Measurements from ENCODE around the gene VWA3A.
"Not testable (repeated sequence)": the region's sequence is repeated elsewhere in the genome, so short reads cannot be mapped to it uniquely, and the experiment has no call there.

The VWA3A gene

GRCh38 chr16:22183901-22184614 lies 91.7 kb downstream of the VWA3A start:
- no peak for DNase-seq (ENCODE audit: low read depth in 2 of 2)

DNA sequence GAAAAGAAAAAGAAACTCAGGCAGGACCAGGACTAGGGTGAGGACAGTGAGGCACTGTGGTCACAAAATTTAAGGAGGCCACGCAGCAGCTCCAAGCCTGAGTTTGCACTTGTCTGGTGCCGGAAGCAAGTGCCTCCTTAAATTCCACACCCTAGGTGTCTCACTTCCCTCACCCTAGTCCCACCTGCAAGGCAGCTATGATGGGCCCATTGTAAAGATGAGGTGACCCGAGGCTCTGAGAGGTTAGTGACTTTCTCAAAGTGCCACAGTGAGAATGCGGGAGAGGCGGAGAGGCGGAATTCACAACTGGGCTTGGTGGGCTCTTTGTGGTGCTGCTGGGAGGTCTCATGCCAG lies 92.3 kb downstream of the VWA3A start:
- no peak for DNase-seq (ENCODE audit: low read depth in 2 of 2)

- no peak for DNase-seq (ENCODE audit: low read depth in 2 of 2)
Observed at GRCh38 chr16:22186517-22186916, 94.2 kb downstream of the VWA3A start.

DNA sequence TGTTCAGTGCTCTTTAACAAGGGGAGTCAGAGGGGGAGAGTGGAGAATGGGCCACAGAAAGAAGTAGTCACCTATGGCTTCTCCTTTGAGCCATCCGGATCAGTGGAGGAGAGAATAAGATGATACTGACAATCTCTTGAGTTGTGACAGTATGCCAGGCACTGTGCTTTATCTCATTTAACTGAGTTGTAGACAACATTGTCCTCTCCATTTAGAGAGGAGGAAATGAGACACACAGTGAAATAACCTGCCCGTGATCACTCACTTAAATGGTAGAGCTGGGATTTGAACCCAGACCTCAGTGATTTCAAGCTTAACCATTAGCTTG lies 95.9 kb downstream of the VWA3A start:
- DNase-seq (ENCODE audit: low read depth in 2 of 2): no peak

- DNase-seq (ENCODE audit: low read depth in 2 of 2): peak in 1 of 2 donors; percentile 32
Observed at GRCh38 chr16:22188595-22189442, 96.5 kb downstream of the VWA3A start.

DNA sequence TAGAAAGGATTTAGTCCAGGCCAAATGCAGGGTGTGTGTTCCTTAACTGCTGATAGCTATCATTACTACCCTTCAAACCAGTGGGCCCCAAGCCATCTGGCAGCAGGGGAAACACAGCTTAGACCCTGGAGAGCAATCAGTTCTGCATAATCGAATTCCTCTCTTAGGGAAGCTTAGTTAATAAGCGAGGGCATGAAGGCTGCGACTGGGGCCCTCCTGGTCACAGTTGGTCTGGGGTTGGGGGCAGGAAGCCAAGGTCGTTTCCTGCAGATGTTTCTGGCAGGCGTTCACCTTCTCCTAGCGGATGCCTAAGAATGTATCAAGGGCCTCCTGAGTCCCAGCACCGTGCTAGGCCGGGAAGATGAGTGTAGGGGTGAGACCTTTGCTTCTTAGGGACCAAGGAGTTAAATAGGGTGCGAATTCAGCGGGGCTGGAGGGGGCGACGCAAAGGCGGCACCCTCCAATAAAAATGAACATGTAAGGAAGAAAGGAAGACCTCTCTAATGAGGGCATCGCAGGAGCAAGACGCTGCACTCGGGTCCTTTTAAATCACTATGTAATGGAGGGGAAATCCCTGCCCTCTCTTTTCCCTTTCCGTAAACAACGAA lies 97.2 kb downstream of the VWA3A start:
- DNase-seq (ENCODE audit: low read depth in 2 of 2): no peak

GRCh38 chr16:22190081-22190775 lies 97.9 kb downstream of the VWA3A start:
- peak; percentile 71 to 81 for DNase-seq (ENCODE audit: low read depth in 2 of 2)

GRCh38 chr16:22190776-22191531 lies 98.6 kb downstream of the VWA3A start:
- peak; percentile 100 for DNase-seq (ENCODE audit: low read depth in 2 of 2)

GRCh38 chr16:22191532-22192260 lies 99.4 kb downstream of the VWA3A start:
- DNase-seq (ENCODE audit: low read depth in 2 of 2): no peak

GRCh38 chr16:22192261-22193062 lies 100.1 kb downstream of the VWA3A start:
- DNase-seq (ENCODE audit: low read depth in 2 of 2): peak; percentile 34 to 39

GRCh38 chr16:22193063-22193411 lies 100.7 kb downstream of the VWA3A start:
- no peak for DNase-seq (ENCODE audit: low read depth in 2 of 2)

DNA sequence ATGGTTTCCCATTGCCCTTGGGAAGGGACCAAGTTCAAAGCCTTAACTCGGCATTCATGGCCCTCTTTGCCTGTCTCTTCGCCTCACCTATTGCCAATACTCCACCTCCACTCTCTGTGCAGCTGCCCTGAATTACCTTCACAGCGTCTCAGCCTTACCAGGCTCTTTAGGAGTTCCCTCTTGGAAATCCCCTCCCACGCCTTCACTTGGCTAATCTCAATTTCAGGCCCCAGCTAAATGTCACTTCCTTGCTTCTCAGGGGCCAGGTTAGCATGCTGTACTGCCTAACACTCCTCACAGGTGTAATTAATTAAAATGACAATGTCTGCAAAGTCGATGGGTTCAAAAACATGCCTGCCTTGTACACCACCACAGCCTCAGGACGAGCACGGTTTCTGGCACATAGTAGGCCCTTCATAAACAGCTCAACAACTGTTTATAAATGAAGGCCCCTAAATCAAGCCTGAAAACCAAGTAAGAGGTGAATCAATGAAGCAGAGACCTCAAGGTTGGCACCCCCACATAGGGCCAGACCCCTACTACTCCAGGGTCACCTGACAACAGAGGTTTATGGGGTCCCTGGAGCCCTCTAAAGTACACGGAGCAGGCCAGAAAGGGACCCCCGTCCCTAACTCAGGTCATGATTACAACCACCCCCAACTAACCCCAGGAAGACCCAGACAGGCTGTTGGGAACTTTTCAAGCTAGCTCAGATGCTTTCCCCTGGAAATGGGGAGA lies 102.5 kb downstream of the VWA3A start:
- no peak for DNase-seq (ENCODE audit: low read depth in 2 of 2)

- no peak for DNase-seq (ENCODE audit: low read depth in 2 of 2)
Observed at GRCh38 chr16:22195445-22195694, 103.0 kb downstream of the VWA3A start.

- peak; percentile 80 to 93 for DNase-seq (ENCODE audit: low read depth in 2 of 2)
Observed at GRCh38 chr16:22195695-22196558, 103.6 kb downstream of the VWA3A start.

GRCh38 chr16:22196559-22197168 lies 104.3 kb downstream of the VWA3A start:
- not testable (repeated sequence) for DNase-seq (ENCODE audit: low read depth in 2 of 2)

DNA sequence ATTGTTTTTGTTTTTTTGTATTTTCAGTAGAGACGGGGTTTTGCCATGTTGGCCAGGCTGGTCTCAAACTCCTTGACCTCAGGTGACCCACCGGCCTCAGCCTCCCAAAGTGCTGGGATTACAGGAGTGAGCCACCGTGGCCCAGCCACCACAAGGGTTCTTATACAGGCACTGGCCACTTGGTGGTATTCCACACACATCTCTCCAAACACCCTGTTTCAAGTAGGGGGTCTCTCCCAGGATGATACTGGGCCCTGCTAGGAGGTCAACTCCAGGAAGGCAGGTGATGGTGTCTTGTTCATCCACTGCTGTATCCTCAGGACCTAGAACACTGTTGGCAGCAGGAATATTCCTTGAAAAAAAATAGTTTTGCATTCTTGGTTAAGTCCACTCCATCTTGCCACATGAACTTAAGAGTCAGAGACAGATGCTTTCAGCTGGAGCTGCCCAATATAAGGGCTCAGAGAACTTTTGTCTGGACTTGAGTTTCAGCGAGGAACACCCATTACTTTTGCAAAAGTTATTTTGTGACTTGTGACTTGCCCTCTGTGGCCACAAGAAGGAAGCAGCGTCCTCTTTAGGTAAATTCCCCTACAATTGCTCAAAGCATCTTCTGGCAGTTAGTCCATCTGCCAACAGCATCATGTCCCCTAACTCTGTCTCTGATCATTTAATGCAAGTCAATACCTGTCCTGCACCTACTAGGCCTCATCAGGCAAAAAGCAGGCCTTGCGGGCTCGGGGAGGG lies 106.4 kb downstream of the VWA3A start:
- no peak for DNase-seq (ENCODE audit: low read depth in 2 of 2)

DNA sequence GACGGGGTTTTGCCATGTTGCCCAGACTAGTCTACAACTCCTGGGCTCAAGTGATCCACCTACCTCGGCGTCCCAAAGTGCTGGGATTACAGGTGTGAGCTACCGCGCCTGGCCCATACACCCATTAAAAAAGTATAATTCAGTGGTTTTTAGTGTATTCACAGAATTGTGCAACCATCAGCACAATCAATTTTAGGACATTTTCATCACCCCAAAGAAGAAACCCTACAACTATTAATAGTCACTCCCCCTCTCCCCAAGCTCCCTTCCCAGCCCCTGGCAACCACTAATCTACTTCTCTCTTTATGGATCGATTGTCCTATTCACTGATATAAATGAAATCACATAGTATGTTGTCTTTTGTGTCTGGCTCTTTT lies 109.9 kb downstream of the VWA3A start:
- no peak for DNase-seq (ENCODE audit: low read depth in 2 of 2)

- no peak for DNase-seq (ENCODE audit: low read depth in 2 of 2)
Observed at GRCh38 chr16:22203091-22203490, 110.8 kb downstream of the VWA3A start.
